ENCODE measurements around the gene ERI3.

The ERI3 gene

GRCh38 chr1:44275991-44276405 is 79.1 kb downstream of the ERI3 start:
- Histone ChIP-seq H3K36me3 (ENCODE audit: low read depth) (0 out of 2 replicates have a peak, but pooled peaks cover 4% of the 10 kb centered on the region), H3K4me3 (ENCODE audit: severe bottlenecking) (no peak overlapping the region)

GRCh38 chr1:44275296-44275962 is 79.6 kb downstream of the ERI3 start:
- DNase-seq (ENCODE audit: low spot score) (no peak), ATAC-seq (ENCODE audit: low read depth) (no peak)
- H3K9me3 ChIP-seq (ENCODE audit: severe bottlenecking), result no peaks in the 10 kb centered on the region
- no peak overlapping the region for H3K4me3 ChIP-seq (ENCODE audit: severe bottlenecking)
- TF ChIP-seq, protein P1, sequence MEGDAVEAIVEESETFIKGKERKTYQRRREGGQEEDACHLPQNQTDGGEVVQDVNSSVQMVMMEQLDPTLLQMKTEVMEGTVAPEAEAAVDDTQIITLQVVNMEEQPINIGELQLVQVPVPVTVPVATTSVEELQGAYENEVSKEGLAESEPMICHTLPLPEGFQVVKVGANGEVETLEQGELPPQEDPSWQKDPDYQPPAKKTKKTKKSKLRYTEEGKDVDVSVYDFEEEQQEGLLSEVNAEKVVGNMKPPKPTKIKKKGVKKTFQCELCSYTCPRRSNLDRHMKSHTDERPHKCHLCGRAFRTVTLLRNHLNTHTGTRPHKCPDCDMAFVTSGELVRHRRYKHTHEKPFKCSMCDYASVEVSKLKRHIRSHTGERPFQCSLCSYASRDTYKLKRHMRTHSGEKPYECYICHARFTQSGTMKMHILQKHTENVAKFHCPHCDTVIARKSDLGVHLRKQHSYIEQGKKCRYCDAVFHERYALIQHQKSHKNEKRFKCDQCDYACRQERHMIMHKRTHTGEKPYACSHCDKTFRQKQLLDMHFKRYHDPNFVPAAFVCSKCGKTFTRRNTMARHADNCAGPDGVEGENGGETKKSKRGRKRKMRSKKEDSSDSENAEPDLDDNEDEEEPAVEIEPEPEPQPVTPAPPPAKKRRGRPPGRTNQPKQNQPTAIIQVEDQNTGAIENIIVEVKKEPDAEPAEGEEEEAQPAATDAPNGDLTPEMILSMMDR (IDR thresholded peaks at IDR 0.05; ENCODE audit: poor library complexity, severe bottlenecking), result no peak
- no peaks in the 10 kb centered on the region for H3K27me3 ChIP-seq (ENCODE audit: insufficient read depth, poor library complexity, severe bottlenecking)
- H3K27ac ChIP-seq (ENCODE audit: poor library complexity, severe bottlenecking), result no peak overlapping the region
- no peaks in the 10 kb centered on the region for H3K4me1 ChIP-seq (ENCODE audit: insufficient read depth, poor library complexity, severe bottlenecking)
- H3K36me3 ChIP-seq (ENCODE audit: low read depth), result 0 out of 2 replicates have a peak, but pooled peaks cover 4% of the 10 kb centered on the region

More at GRCh38 chr1:44275991-44276405, 79.1 kb downstream of the ERI3 start:
- no peak overlapping the region for H3K27ac ChIP-seq (ENCODE audit: poor library complexity, severe bottlenecking)
- ATAC-seq (ENCODE audit: low read depth), result no peak
- no peak for DNase-seq (ENCODE audit: low spot score)
- H3K4me1 ChIP-seq (ENCODE audit: insufficient read depth, poor library complexity, severe bottlenecking), result no peaks in the 10 kb centered on the region
- H3K27me3 ChIP-seq (ENCODE audit: insufficient read depth, poor library complexity, severe bottlenecking), result no peaks in the 10 kb centered on the region
- TF ChIP-seq, protein P1 (IDR thresholded peaks at IDR 0.05; ENCODE audit: poor library complexity, severe bottlenecking), result no peak
- no peaks in the 10 kb centered on the region for H3K9me3 ChIP-seq (ENCODE audit: severe bottlenecking)

GRCh38 chr1:44273560-44274350 is 81.3 kb downstream of the ERI3 start:
- Histone ChIP-seq H3K9me3 (ENCODE audit: severe bottlenecking) (no peaks in the 10 kb centered on the region), H3K27me3 (ENCODE audit: insufficient read depth, poor library complexity, severe bottlenecking) (no peaks in the 10 kb centered on the region), H3K4me1 (ENCODE audit: insufficient read depth, poor library complexity, severe bottlenecking) (no peaks in the 10 kb centered on the region), H3K27ac (ENCODE audit: poor library complexity, severe bottlenecking) (no peak overlapping the region), H3K36me3 (ENCODE audit: low read depth) (no peaks in the 10 kb centered on the region), H3K4me3 (ENCODE audit: severe bottlenecking) (no peak overlapping the region)
- ATAC-seq (ENCODE audit: low read depth) (no peak), DNase-seq (ENCODE audit: low spot score) (no peak)
- TF ChIP-seq, protein P1 (IDR thresholded peaks at IDR 0.05; ENCODE audit: poor library complexity, severe bottlenecking), result no peak

DNA sequence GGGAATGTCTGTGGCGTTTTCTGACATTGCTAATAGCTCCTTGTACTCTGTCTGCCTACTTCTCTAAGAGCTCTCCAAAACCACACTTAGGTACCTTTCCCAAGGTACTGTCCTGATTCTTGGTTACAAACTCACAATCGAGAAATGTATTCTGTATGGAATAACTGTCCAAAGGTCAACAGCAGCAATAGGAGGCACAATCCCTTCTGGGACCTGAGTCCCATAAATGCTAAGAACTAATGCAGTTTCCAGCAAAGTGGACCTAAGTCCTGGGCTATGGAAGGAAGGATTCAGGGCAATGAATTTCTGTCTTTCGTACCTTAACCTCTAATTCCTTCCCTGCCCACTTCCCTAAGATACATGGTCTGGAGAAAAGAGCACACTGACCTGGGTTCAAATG is 82.1 kb downstream of the ERI3 start:
- DNase-seq (ENCODE audit: low spot score), result no peak
- TF ChIP-seq, protein P1 (IDR thresholded peaks at IDR 0.05; ENCODE audit: poor library complexity, severe bottlenecking), result no peak
- H3K27ac ChIP-seq (ENCODE audit: poor library complexity, severe bottlenecking), result no peak overlapping the region
- no peaks in the 10 kb centered on the region for H3K4me1 ChIP-seq (ENCODE audit: insufficient read depth, poor library complexity, severe bottlenecking)
- ATAC-seq (ENCODE audit: low read depth), result no peak
- no peaks in the 10 kb centered on the region for H3K36me3 ChIP-seq (ENCODE audit: low read depth)
- no peak overlapping the region for H3K4me3 ChIP-seq (ENCODE audit: severe bottlenecking)
- no peaks in the 10 kb centered on the region for H3K9me3 ChIP-seq (ENCODE audit: severe bottlenecking)
- no peaks in the 10 kb centered on the region for H3K27me3 ChIP-seq (ENCODE audit: insufficient read depth, poor library complexity, severe bottlenecking)

Measured in RWPE2 (cell line).